GM23338 (cell line): ENCODE results near the gene ABCA1. TPM values are rescaled to one million over a fixed set of nuclear protein-coding genes. Genes with fewer than 3 reads are reported as not detected.

Experiments used
- ATAC-seq: fragments of 200-7000 bp; cut with Tn5 transposase; 3 replicates; pipeline ENCODE4 v1.9.1; 2020
- DNase-seq: peaks from one replicate; pipeline ENCODE4 v3.0.0-alpha.2; 2015; ENCODE audit warnings: low spot score
- H2AFZ ChIP-seq: fragments of 200-600 bp; sonication (generic); 2 replicates; pipeline ENCODE4 v1.8.0; 2016; ENCODE audit warnings: antibody characterized with exemption, mild to moderate bottlenecking, moderate library complexity
- H3F3A ChIP-seq: fragments of 200-600 bp; sonication (generic); replicated peaks from 2 replicates; pipeline ENCODE4 v1.8.0; 2017; ENCODE audit warnings: antibody characterized with exemption, mixed run types, low read depth
- H3K27ac ChIP-seq: fragments of 200-600 bp; sonication (generic); 2 replicates; pipeline ENCODE4 v1.6.1; 2016; ENCODE audit warnings: low read depth
- H3K27me3 ChIP-seq: fragments of 200-600 bp; sonication (generic); 2 replicates; pipeline ENCODE4 v1.8.0; 2016; ENCODE audit warnings: mild to moderate bottlenecking, mixed run types, moderate library complexity; ENCODE audit not compliant: insufficient read depth
- H3K36me3 ChIP-seq: fragments of 200-600 bp; sonication (generic); 2 replicates; pipeline ENCODE4 v1.8.0; 2016; ENCODE audit warnings: mild to moderate bottlenecking; ENCODE audit not compliant: insufficient read depth
- H3K4me1 ChIP-seq: fragments of 200-600 bp; sonication (generic); 2 replicates; pipeline ENCODE4 v1.8.0; 2016; ENCODE audit warnings: mild to moderate bottlenecking, moderate library complexity; ENCODE audit not compliant: insufficient read depth
- H3K4me2 ChIP-seq: fragments of 200-600 bp; sonication (generic); 2 replicates; pipeline ENCODE4 v1.7.1; 2017; ENCODE audit warnings: mixed run types
- H3K4me3 ChIP-seq: fragments of 200-600 bp; sonication (generic); 2 replicates; pipeline ENCODE4 v1.6.1; 2016; ENCODE audit warnings: mixed run types
- H3K79me2 ChIP-seq: fragments of 200-600 bp; sonication (generic); replicated peaks from 2 replicates; pipeline ENCODE4 v1.8.0; 2017; ENCODE audit warnings: mild to moderate bottlenecking; ENCODE audit not compliant: insufficient read depth
- H3K9me2 ChIP-seq: fragments of 200-600 bp; sonication (generic); 2 replicates; pipeline ENCODE4 v1.8.0; 2017; ENCODE audit not compliant: insufficient read depth
- H4K20me1 ChIP-seq: fragments of 200-600 bp; sonication (generic); replicated peaks from 2 replicates; pipeline ENCODE4 v1.8.0; 2017; ENCODE audit warnings: mild to moderate bottlenecking; ENCODE audit not compliant: insufficient read depth
- H3K27ac Mint-ChIP-seq: 2 replicates; pipeline ENCODE4 v1.8.0; 2020; ENCODE audit warnings: inconsistent platforms, mild to moderate bottlenecking, moderate library complexity, mixed read lengths
- H3K27me3 Mint-ChIP-seq: 3 replicates; pipeline ENCODE4 v1.8.0; 2022; ENCODE audit warnings: low read depth, mild to moderate bottlenecking, moderate library complexity, mixed read lengths, inconsistent platforms; ENCODE audit not compliant: insufficient read depth, poor library complexity
- H3K36me3 Mint-ChIP-seq: 3 replicates; pipeline ENCODE4 v1.8.0; 2021; ENCODE audit warnings: low read depth, mild to moderate bottlenecking, inconsistent platforms, moderate library complexity, mixed read lengths
- H3K4me1 Mint-ChIP-seq: 3 replicates; pipeline ENCODE4 v1.8.0; 2020; ENCODE audit warnings: mild to moderate bottlenecking, inconsistent platforms, mixed read lengths
- H3K4me3 Mint-ChIP-seq: 3 replicates; pipeline ENCODE4 v1.8.0; 2021; ENCODE audit warnings: moderate library complexity, mild to moderate bottlenecking, inconsistent platforms, mixed read lengths
- H3K9me3 Mint-ChIP-seq: 3 replicates; pipeline ENCODE4 v1.8.0; 2020; ENCODE audit warnings: moderate library complexity, mild to moderate bottlenecking, inconsistent platforms, mixed read lengths
- CREB1 ChIP-seq: fragments of 250-450 bp; sonication (Bioruptor Pico); IDR thresholded peaks from 2 replicates; pipeline ENCODE4 v1.5.0; 2020; ENCODE audit warnings: low read depth, mild to moderate bottlenecking, moderate library complexity
- EZH2phosphoT487 ChIP-seq: fragments of 200-600 bp; sonication (generic); IDR thresholded peaks from one replicate; pipeline ENCODE4 v1.8.1; 2018; ENCODE audit warnings: antibody characterized with exemption; ENCODE audit not compliant: unreplicated experiment
- NANOG ChIP-seq: IDR thresholded peaks from 2 replicates; pipeline ENCODE4 v1.6.1; 2016; ENCODE audit warnings: antibody characterized with exemption, borderline replicate concordance
- POLR2AphosphoS5 ChIP-seq: IDR thresholded peaks from 2 replicates; pipeline ENCODE4 v1.6.1; 2016; ENCODE audit warnings: antibody characterized with exemption, low read depth
- REST ChIP-seq: IDR thresholded peaks from one replicate; pipeline ENCODE4 v1.6.1; 2018; ENCODE audit warnings: antibody characterized with exemption; ENCODE audit not compliant: unreplicated experiment
- STAT1 ChIP-seq: IDR thresholded peaks from one replicate; pipeline ENCODE4 v1.6.1; 2016; ENCODE audit warnings: antibody characterized with exemption; ENCODE audit not compliant: unreplicated experiment
- ZNF114 ChIP-seq: fragments of 250-450 bp; sonication (Bioruptor Pico); IDR thresholded peaks from 2 replicates; pipeline ENCODE4 v1.5.0; 2020; ENCODE audit warnings: mild to moderate bottlenecking, moderate library complexity
- ZNF331 ChIP-seq: fragments of 250-450 bp; sonication (Bioruptor Pico); IDR thresholded peaks from 2 replicates; pipeline ENCODE4 v1.5.0; 2020; ENCODE audit warnings: low read depth, mild to moderate bottlenecking, moderate library complexity
- ZNF462 ChIP-seq: fragments of 250-450 bp; sonication (Bioruptor Pico); IDR thresholded peaks from 2 replicates; pipeline ENCODE4 v1.5.0; 2020; ENCODE audit warnings: mild to moderate bottlenecking, moderate library complexity
- polyA plus RNA-seq: library from polyadenylated mRNA; unstranded; fragments of >200 nt; fragmentation: Nextera tagmentation; extraction: Ambion mirVana; gene quantifications from 2 replicates; pipeline ENCODE4 v1.2.1, GENCODE V29; 2016
- total RNA-seq: library from RNA; depleted of rRNA; stranded (reverse); fragments of >200 nt; shearing (Covaris generic); gene quantifications from 2 replicates; pipeline ENCODE4 v1.2.3, GENCODE V29; 2014

ABCA1 gene
- total and polyA plus RNA-seq, 2 experiments from 2014 or later, result 1.4 to 2.8 TPM

GRCh38 chr9:104747245-104747564 is 180.8 kb downstream of the ABCA1 start:
- no peak for TF ChIP-seq POLR2AphosphoS5
- no peak for TF ChIP-seq CREB1 (CRISPR knock-in tag)
- TF ChIP-seq NANOG, result no peak
- no peak for TF ChIP-seq ZNF331 (CRISPR knock-in tag)
- TF ChIP-seq ZNF114 (CRISPR knock-in tag), result no peak
- no peak for TF ChIP-seq EZH2phosphoT487
- TF ChIP-seq REST, result peak; percentile 2
- no peak for TF ChIP-seq STAT1
- no peaks in the 10 kb centered on the region for H3K36me3 Mint-ChIP-seq
- peak overlapping the region; percentile 92 for H3K4me3 Mint-ChIP-seq
- H3K4me3 ChIP-seq, result peak overlapping the region; percentile 78
- H4K20me1 ChIP-seq, result no peaks in the 10 kb centered on the region
- H3K27ac Mint-ChIP-seq, result no peak overlapping the region; the same call in 1 of the 2 replicates
- no peaks in the 10 kb centered on the region for H3K79me2 ChIP-seq
- H3K27me3 Mint-ChIP-seq, result peaks cover 7% of the 10 kb centered on the region
- no peaks in the 10 kb centered on the region for H3K36me3 ChIP-seq
- H3K4me1 Mint-ChIP-seq, result peaks cover 15% of the 10 kb centered on the region; the same call in 2 of the 3 replicates
- no peaks in the 10 kb centered on the region for H3F3A ChIP-seq
- no peaks in the 10 kb centered on the region for H3K9me3 Mint-ChIP-seq
- DNase-seq (no peak), ATAC-seq (no peak; the same call in 2 of the 3 replicates)
- peak overlapping the region; percentile 90 for H3K4me2 ChIP-seq
- H3K9me2 ChIP-seq, result no peaks in the 10 kb centered on the region
- H3K4me1 ChIP-seq, result peaks cover 7% of the 10 kb centered on the region
- H3K27me3 ChIP-seq, result peaks cover 4% of the 10 kb centered on the region; the same call in 1 of the 2 replicates
- H2AFZ ChIP-seq, result peak overlapping the region; percentile 99
- H3K27ac ChIP-seq, result peak overlapping the region; percentile 37; the same call in 1 of the 2 replicates

GRCh38 chr9:104746798-104747197 is 181.2 kb downstream of the ABCA1 start:
- H3K27me3 ChIP-seq, result peaks cover 4% of the 10 kb centered on the region; the same call in 1 of the 2 replicates
- peak overlapping the region; percentile 78 for H3K4me3 ChIP-seq
- Mint-ChIP-seq H3K4me1 (peaks cover 15% of the 10 kb centered on the region; the same call in 2 of the 3 replicates), H3K27me3 (peaks cover 7% of the 10 kb centered on the region), H3K27ac (no peak overlapping the region), H3K36me3 (no peaks in the 10 kb centered on the region), H3K9me3 (no peaks in the 10 kb centered on the region), H3K4me3 (peak overlapping the region; percentile 92)
- H3K4me2 ChIP-seq, result peak overlapping the region; percentile 90
- no peaks in the 10 kb centered on the region for H3F3A ChIP-seq
- 0 out of 2 replicates have a peak overlapping the region, but pooled peaks have one; percentile 37 for H3K27ac ChIP-seq
- H4K20me1 ChIP-seq, result no peaks in the 10 kb centered on the region
- ATAC-seq (no peak), DNase-seq (peak; percentile 3)
- H3K79me2 ChIP-seq, result no peaks in the 10 kb centered on the region
- H2AFZ ChIP-seq, result peak overlapping the region; percentile 99
- H3K4me1 ChIP-seq, result peaks cover 7% of the 10 kb centered on the region
- no peaks in the 10 kb centered on the region for H3K36me3 ChIP-seq
- no peaks in the 10 kb centered on the region for H3K9me2 ChIP-seq
- TF ChIP-seq STAT1 (no peak), ZNF114 (CRISPR knock-in tag) (no peak), ZNF462 (CRISPR knock-in tag) (no peak), EZH2phosphoT487 (no peak)
